ENCODE data around the gene RHEBL1.

The RHEBL1 gene

GRCh38 chr12:49054524-49054923, 15.3 kb downstream of the RHEBL1 start:
- DNase-seq (ENCODE audit: low read depth): no peak
- H3K4me3 ChIP-seq (ENCODE audit: low read depth, low read length): no peak overlapping the region
- no peak for TF ChIP-seq CTCF (IDR thresholded peaks at IDR 0.05; ENCODE audit: low read depth, low read length, missing control alignments)

- H3K4me3 ChIP-seq (ENCODE audit: low read depth, low read length): no peak overlapping the region
- no peak for TF ChIP-seq CTCF (IDR thresholded peaks at IDR 0.05; ENCODE audit: low read depth, low read length, missing control alignments)
- no peak for DNase-seq (ENCODE audit: low read depth)
Observed at GRCh38 chr12:49054096-49054495, 15.7 kb downstream of the RHEBL1 start.

- DNase-seq (ENCODE audit: low read depth): no peak
- no peak overlapping the region for H3K4me3 ChIP-seq (ENCODE audit: low read depth, low read length)
- no peak for TF ChIP-seq CTCF (IDR thresholded peaks at IDR 0.05; ENCODE audit: low read depth, low read length, missing control alignments)
Observed at GRCh38 chr12:49052451-49053208, 17.1 kb downstream of the RHEBL1 start.

- H3K4me3 ChIP-seq (ENCODE audit: low read depth, low read length): no peak overlapping the region
- no peak for TF ChIP-seq CTCF (IDR thresholded peaks at IDR 0.05; ENCODE audit: low read depth, low read length, missing control alignments)
- no peak for DNase-seq (ENCODE audit: low read depth)
Observed at GRCh38 chr12:49051777-49052438, 17.9 kb downstream of the RHEBL1 start.

GRCh38 chr12:49051373-49051764, 18.4 kb downstream of the RHEBL1 start:
- no peak overlapping the region for H3K4me3 ChIP-seq (ENCODE audit: low read depth, low read length)
- no peak for TF ChIP-seq CTCF (IDR thresholded peaks at IDR 0.05; ENCODE audit: low read depth, low read length, missing control alignments)
- DNase-seq (ENCODE audit: low read depth): no peak

- no peak for DNase-seq (ENCODE audit: low read depth)
- no peak for TF ChIP-seq CTCF (IDR thresholded peaks at IDR 0.05; ENCODE audit: low read depth, low read length, missing control alignments)
- no peak overlapping the region for H3K4me3 ChIP-seq (ENCODE audit: low read depth, low read length)
Observed at GRCh38 chr12:49050507-49051372, 19.0 kb downstream of the RHEBL1 start.

Data from GM12864 (cell line).